K562 (cell line): ENCODE measurements around the gene CERS5. TPM values are rescaled to one million over a fixed set of nuclear protein-coding genes. Genes with fewer than 3 reads are reported as not detected.

Experiments
- ATAC-seq: fragments of 200-7000 bp; cut with Tn5 transposase; 3 replicates; pipeline ENCODE4 v1.9.1; 2020; ENCODE audit warnings: moderate library complexity
- BruUV-seq: library from RNA; stranded (reverse); fragments of 400-500 nt; replicated peaks from 2 replicates; lab custom pipeline; 2021; lab: Mats Ljungman, UMichigan
- CTCF ChIA-PET: fragments of 300-600 bp; formaldehyde crosslinking; extraction: SDS; loops from one replicate; lab custom pipeline; 2021; ENCODE audit warnings: low intra/inter-chr PET ratio; lab: Yijun Ruan, JAX
- POLR2A ChIA-PET: fragments of 300-600, 350-650 bp; sonication (Branson Sonifier 250); formaldehyde crosslinking; extraction: SDS; loops from one replicate; lab custom pipeline; 2021; ENCODE audit warnings: antibody characterized with exemption, inconsistent platforms; lab: Yijun Ruan, JAX
- DNase-seq, 4 experiments: peaks; one replicate each; pipeline versions ENCODE4 v3.0.0 to v3.0.0-alpha.2; 2011 to 2018; ENCODE audit warnings: low spot score in 3 of 4, mixed read lengths in 3 of 4; ENCODE audit errors: extremely low read depth in 1 of 4
- FAIRE-seq: peaks from 2 replicates; lab custom pipeline; 2011; peaks lifted over from hg19 to GRCh38; lab: Jason Lieb, UNC
- H2AFZ ChIP-seq: 2 replicates; pipeline ENCODE4 v1.6.0; 2011; ENCODE audit warnings: low read depth, low read length, control low read depth, inconsistent platforms
- H3K27ac ChIP-seq: fragments of 200-600 bp; 3 replicates; pipeline ENCODE4 v1.8.0; 2011; ENCODE audit warnings: low read depth, mild to moderate bottlenecking, control low read depth, inconsistent platforms, low read length, moderate library complexity, mixed read lengths; ENCODE audit errors: extremely low read depth
- H3K27me3 ChIP-seq, 2 experiments: fragments of 300-600 bp in 1 of 2; 2 replicates in 1 of 2; 3 replicates in 1 of 2; pipeline versions ENCODE4 v1.6.0 to v1.8.0; 2011; ENCODE audit warnings: inconsistent platforms in 2 of 2, low read length in 2 of 2, mild to moderate bottlenecking in 1 of 2, mixed read lengths in 1 of 2, moderate library complexity in 1 of 2; ENCODE audit not compliant: control insufficient read depth in 2 of 2, insufficient read depth in 2 of 2
- H3K36me3 ChIP-seq: fragments of 300-600 bp; 3 replicates; pipeline ENCODE4 v1.8.0; 2011; ENCODE audit warnings: mild to moderate bottlenecking, low read length, inconsistent platforms; ENCODE audit not compliant: control insufficient read depth, insufficient read depth
- H3K4me1 ChIP-seq, 2 experiments: fragments of 200-600 bp in 1 of 2; replicated peaks in 1 of 2; 2 replicates in 1 of 2; 3 replicates in 1 of 2; pipeline versions ENCODE4 v1.5.1 to v1.8.0; 2011; ENCODE audit warnings: inconsistent platforms in 2 of 2, low read length in 2 of 2, mild to moderate bottlenecking in 1 of 2, mixed read lengths in 1 of 2, moderate library complexity in 1 of 2; ENCODE audit not compliant: control insufficient read depth in 2 of 2, insufficient read depth in 2 of 2
- H3K4me2 ChIP-seq: 2 replicates; pipeline ENCODE4 v1.6.1; 2011; ENCODE audit warnings: low read length, control low read depth, inconsistent platforms, mixed read lengths; ENCODE audit not compliant: insufficient read depth
- H3K4me3 ChIP-seq: fragments of 200-600 bp; sonication (generic), shearing (Covaris generic); 2 replicates; pipeline ENCODE4 v1.5.1; 2016; ENCODE audit warnings: control low read depth, inconsistent platforms
- H3K79me2 ChIP-seq: fragments of 200-600 bp; 3 replicates; pipeline ENCODE4 v1.8.0; 2011; ENCODE audit warnings: low read length, inconsistent platforms; ENCODE audit not compliant: control insufficient read depth, insufficient read depth
- H3K9ac ChIP-seq, 2 experiments: 2 replicates each; pipeline versions ENCODE4 v1.6.0 to v1.6.1; 2011; ENCODE audit warnings: low read depth in 2 of 2, low read length in 2 of 2, control low read depth in 1 of 2, inconsistent platforms in 1 of 2, mild to moderate bottlenecking in 1 of 2, mixed read lengths in 1 of 2; ENCODE audit not compliant: insufficient read depth in 1 of 2
- H3K9me1 ChIP-seq: one replicate; pipeline ENCODE4 v1.6.0; 2011; ENCODE audit warnings: inconsistent platforms, mild to moderate bottlenecking, low read length, moderate library complexity; ENCODE audit not compliant: control insufficient read depth, insufficient read depth
- H3K9me3 ChIP-seq: replicated peaks from 2 replicates; pipeline ENCODE4 v1.5.1; 2011; ENCODE audit warnings: low read depth, low read length, inconsistent platforms; ENCODE audit not compliant: control insufficient read depth, insufficient read depth
- H4K20me1 ChIP-seq: replicated peaks from 2 replicates; pipeline ENCODE4 v1.6.1; 2011; ENCODE audit warnings: low read length, inconsistent platforms, mixed read lengths; ENCODE audit not compliant: control insufficient read depth, insufficient read depth
- ADNP ChIP-seq: fragments of 200-800 bp; sonication (Bioruptor generic); IDR thresholded peaks from 2 replicates; pipeline ENCODE4 v1.6.1; 2016; ENCODE audit warnings: missing genetic modification characterization, missing compliant biosample characterization
- CC2D1A ChIP-seq: fragments of 450-650 bp; IDR thresholded peaks from 2 replicates; pipeline ENCODE4 v1.6.1; 2017; ENCODE audit warnings: mild to moderate bottlenecking
- FOXJ2 ChIP-seq: fragments of 200-800 bp; sonication (Bioruptor generic); IDR thresholded peaks from 2 replicates; pipeline ENCODE4 v1.6.1; 2016; ENCODE audit warnings: missing genetic modification characterization, missing compliant biosample characterization
- GTF2B ChIP-seq: IDR thresholded peaks from 2 replicates; pipeline ENCODE4 v1.6.1; 2011; ENCODE audit not compliant: insufficient read length; ENCODE audit errors: extremely low read depth
- MTF1 ChIP-seq: fragments of 250-450 bp; sonication (Bioruptor Pico); IDR thresholded peaks from 2 replicates; pipeline ENCODE4 v1.9.0; 2021; ENCODE audit warnings: moderate library complexity, mild to moderate bottlenecking, inconsistent platforms, borderline replicate concordance
- NFE2 ChIP-seq: IDR thresholded peaks from 2 replicates; pipeline ENCODE4 v1.6.1; 2014; ENCODE audit warnings: antibody characterized with exemption, low read depth
- POLR2A ChIP-seq: fragments of 450-650 bp; conservative IDR thresholded peaks from 2 replicates; pipeline ENCODE4 v1.6.1; 2016
- PTTG1 ChIP-seq: fragments of 450-650 bp; IDR thresholded peaks from 2 replicates; pipeline ENCODE4 v1.6.1; 2016; ENCODE audit warnings: low read depth, mild to moderate bottlenecking, missing genetic modification characterization, missing compliant biosample characterization
- RBBP5 ChIP-seq: fragments of 200-600 bp; sonication (generic); IDR thresholded peaks from 2 replicates; pipeline ENCODE4 v1.6.1; 2012; ENCODE audit warnings: borderline replicate concordance, mild to moderate bottlenecking, low read length, control low read depth, inconsistent platforms; ENCODE audit not compliant: insufficient read depth, poor library complexity, severe bottlenecking
- SIN3A ChIP-seq, 2 experiments: fragments of 150-350 bp in 1 of 2; IDR thresholded peaks; 2 replicates each; pipeline ENCODE4 v1.6.1; 2011 to 2016; ENCODE audit warnings: borderline replicate concordance in 2 of 2, low read depth in 2 of 2, low read length in 2 of 2, mild to moderate bottlenecking in 2 of 2, moderate library complexity in 2 of 2; ENCODE audit not compliant: control insufficient read depth in 1 of 2
- SMAD3 ChIP-seq: fragments of 450-650 bp; formaldehyde crosslinking; conservative IDR thresholded peaks from 2 replicates; pipeline ENCODE4 v1.4.0; 2020; ENCODE audit warnings: mild to moderate bottlenecking
- TAF7 ChIP-seq: fragments of 450-650 bp; IDR thresholded peaks from 2 replicates; pipeline ENCODE4 v1.6.1; 2016; ENCODE audit warnings: missing genetic modification characterization, missing compliant biosample characterization
- TCF7 ChIP-seq: sonication (generic); IDR thresholded peaks from 2 replicates; pipeline ENCODE4 v1.6.1; 2016; ENCODE audit warnings: antibody characterized with exemption, borderline replicate concordance
- ZNF140 ChIP-seq: fragments of 250-450 bp; sonication (Bioruptor Pico); IDR thresholded peaks from 2 replicates; pipeline ENCODE4 v1.8.0; 2021; ENCODE audit warnings: moderate library complexity, mild to moderate bottlenecking, inconsistent platforms
- ZNF263 ChIP-seq: sonication (generic); formaldehyde crosslinking; IDR thresholded peaks from 2 replicates; pipeline ENCODE4 v1.8.0; 2022; ENCODE audit warnings: mild to moderate bottlenecking, missing genetic modification reagents, borderline replicate concordance
- ZNF589 ChIP-seq: fragments of 200-800 bp; sonication (Bioruptor generic); IDR thresholded peaks from 2 replicates; pipeline ENCODE4 v1.6.1; 2016; ENCODE audit warnings: low read depth, missing genetic modification characterization, missing compliant biosample characterization
- ZNF644 ChIP-seq: fragments of 200-800 bp; sonication (Bioruptor generic); IDR thresholded peaks from 2 replicates; pipeline ENCODE4 v1.6.1; 2016; ENCODE audit warnings: low read depth, missing genetic modification characterization, missing compliant biosample characterization
- ZNF766 ChIP-seq: fragments of 200-800 bp; sonication (Bioruptor generic); conservative IDR thresholded peaks from 2 replicates; pipeline ENCODE4 v1.6.1; 2016; ENCODE audit warnings: missing genetic modification characterization, missing compliant biosample characterization
- WGBS: fragments of 100-300 bp; shearing (Covaris generic); methylation state at CpG from one replicate; pipeline ENCODE4 v1.1.6; 2016; ENCODE audit warnings: low coverage, mixed read lengths; ENCODE audit not compliant: insufficient coverage; ENCODE audit errors: missing lambda C conversion rate; 5-methylcytosine and 5-hydroxymethylcytosine counted together
- in situ Hi-C: fragments of 300-500 bp; cut with MboI; formaldehyde crosslinking; loops from 4 replicates; pipeline ENCODE4 v1.15.0; 2018; ENCODE audit warnings: inconsistent platforms, mixed read lengths
- intact Hi-C: fragments of 100-400 bp; cut with micrococcal nuclease; formaldehyde crosslinking; loops from 2 replicates; pipeline ENCODE4 v1.14.2; 2022
- polyA plus RNA-seq, 8 experiments: library from polyadenylated mRNA; depleted of rRNA in 4 of 8; stranded (reverse) in 5 of 8; unstranded in 3 of 8; fragments of >200 nt; fragmentation: Nextera tagmentation in 2 of 8; fragmentation: Illumina TruSeq in 1 of 8; extraction: Ambion mirVana in 2 of 8; extraction: Trizol in 1 of 8; gene quantifications; 2 replicates each; pipeline versions ENCODE4 v1.2.1 to v1.2.3, GENCODE V29; 2011 to 2014; ENCODE audit warnings: inconsistent platforms in 1 of 8, missing spikeins in 1 of 8
- total RNA-seq, 7 experiments: library from RNA; depleted of rRNA in 6 of 7; stranded (reverse); fragments of >200 nt in 6 of 7; fragmentation: Illumina TruSeq in 2 of 7; extraction: Trizol in 2 of 7; gene quantifications; 2 replicates each; pipeline versions ENCODE4 v1.2.1 to v1.2.3, GENCODE V29; 2011 to 2021; ENCODE audit warnings: low replicate concordance in 1 of 7
- TF ChIP-seq, protein P1 (sequence below), 2 experiments: fragments of 450-650 bp in 1 of 2; sonication (generic) in 1 of 2; formaldehyde crosslinking in 1 of 2; IDR thresholded peaks in 1 of 2; conservative IDR thresholded peaks in 1 of 2; 2 replicates each; pipeline versions ENCODE4 v1.6.1 to v1.8.1; 2016 to 2023; ENCODE audit warnings: mild to moderate bottlenecking in 2 of 2, moderate library complexity in 2 of 2, inconsistent platforms in 1 of 2, missing genetic modification reagents in 1 of 2

Gene CERS5
- total and polyA plus RNA-seq, 9 of the 15 experiments (the other 6 are each of a cell fraction or from before 2014, with no cell fraction given): 6.1 to 47.5 (median 17.8) TPM

DNA sequence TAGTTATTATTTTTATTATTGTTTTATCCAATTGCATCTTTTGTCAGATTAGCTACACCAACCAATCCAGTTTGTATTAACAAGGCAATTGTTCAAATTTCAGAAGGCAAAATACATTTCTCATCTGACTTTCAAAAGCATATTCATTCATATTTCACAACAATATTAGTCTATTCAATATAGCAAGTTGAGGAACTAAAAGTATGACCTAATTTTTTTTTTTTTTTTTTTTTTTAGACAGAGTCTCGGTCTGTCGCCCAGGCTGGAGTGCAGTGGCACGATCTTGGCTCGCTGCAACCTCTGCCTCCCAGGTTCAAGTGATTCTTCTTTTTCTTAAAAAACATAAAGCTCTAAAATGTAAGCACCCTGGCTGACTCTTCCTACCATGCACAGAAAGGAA lies 37.9 kb downstream of the CERS5 start (continued):
- TF ChIP-seq TCF7 (no peak), SIN3A (IDR thresholded peaks at IDR 0.05; ENCODE audit: borderline replicate concordance in 2 of 2, control insufficient read depth in 1 of 2, low read depth in 2 of 2, low read length in 2 of 2) (no peak), FOXJ2 (tag) (no peak), ZNF140 (CRISPR knock-in tag) (no peak), ZNF263 (no peak)

- WGBS: 50% methylated on average over 2 of the region's 2 CpGs
- ATAC-seq (peak; percentile 42; the same call in 2 of the 3 replicates), FAIRE-seq (no peak), DNase-seq (no peak)
- in situ Hi-C loops (no loop called here), intact Hi-C loops (no loop called here)
- ChIA-PET CTCF (interaction anchor here (1.3 kb wide), 1 partner anchor 53 kb away, joined by 4 read pairs; no protein-coding TSS in a partner anchor), POLR2A (interaction anchor here (0.7 to 2.6 kb wide), 4 partner anchors 11 to 1115 kb away, joined by 4 to 15 read pairs (median 6); partner anchors contain the start of genes CERS5 and COX14)
- H3K4me2 ChIP-seq: no peak overlapping the region
- no peak overlapping the region for H2AFZ ChIP-seq
- no peaks in the 10 kb centered on the region; the same call in 1 of the 2 replicates for H3K9me3 ChIP-seq
- H3K4me3 ChIP-seq: no peak overlapping the region
- H4K20me1 ChIP-seq: no peaks in the 10 kb centered on the region
- no peaks in the 10 kb centered on the region for H3K9me1 ChIP-seq
- H3K4me1 ChIP-seq: no peaks in the 10 kb centered on the region
- TF ChIP-seq ZNF589 (CRISPR knock-in tag): no peak
- TF ChIP-seq, protein P1, sequence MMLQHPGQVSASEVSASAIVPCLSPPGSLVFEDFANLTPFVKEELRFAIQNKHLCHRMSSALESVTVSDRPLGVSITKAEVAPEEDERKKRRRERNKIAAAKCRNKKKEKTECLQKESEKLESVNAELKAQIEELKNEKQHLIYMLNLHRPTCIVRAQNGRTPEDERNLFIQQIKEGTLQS (IDR thresholded peaks at IDR 0.05): no peak
- TF ChIP-seq, protein P1 (CRISPR knock-in tag; conservative IDR thresholded peaks at IDR 0.05): no peak
- TF ChIP-seq TAF7: no peak
- no peak for TF ChIP-seq NFE2
- TF ChIP-seq CC2D1A: no peak
- no peak for TF ChIP-seq ADNP (tag)
- TF ChIP-seq GTF2B: no peak
- no peak for TF ChIP-seq ZNF766 (CRISPR knock-in tag)
- TF ChIP-seq POLR2A: no peak
- TF ChIP-seq MTF1 (CRISPR knock-in tag): no peak
- TF ChIP-seq PTTG1 (tag): no peak
- no peak for TF ChIP-seq ZNF644
- no peak for TF ChIP-seq RBBP5
- TF ChIP-seq SMAD3 (CRISPR knock-in tag): no peak
- no peaks in the 10 kb centered on the region for H3K27me3 ChIP-seq
- BruUV-seq: no TSS peak
- no peak overlapping the region for H3K27ac ChIP-seq
- no peaks in the 10 kb centered on the region for H3K79me2 ChIP-seq
- H3K36me3 ChIP-seq: peaks cover 51% of the 10 kb centered on the region
- H3K9ac ChIP-seq: no peak overlapping the region
Measured at GRCh38 chr12:50127546-50127945, 39.6 kb downstream of the CERS5 start.
